ENCODE results near the gene RFTN2.
"Not testable (repeated sequence)": the region's sequence is repeated elsewhere in the genome, so short reads cannot be mapped to it uniquely, and the experiment has no call there.

RFTN2 gene

DNA sequence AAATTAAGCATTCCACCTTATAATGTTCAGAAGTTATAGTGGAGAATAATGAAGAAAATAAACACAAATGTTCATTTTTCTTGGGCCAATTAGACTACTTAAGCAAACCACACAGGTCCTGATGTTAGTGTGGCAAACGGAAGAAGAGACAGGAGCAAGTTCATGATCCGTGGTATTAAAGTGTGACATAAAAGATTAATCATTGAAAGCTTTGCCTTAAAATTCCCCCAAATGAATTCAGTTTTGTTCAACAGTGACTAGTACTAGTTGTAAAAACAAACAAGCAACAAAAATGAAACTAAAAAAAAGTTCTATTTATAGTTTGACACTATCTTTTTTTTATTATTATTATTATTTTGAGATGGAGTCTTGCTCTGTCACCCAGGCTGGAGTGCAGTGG, 73.7 kb downstream of the RFTN2 start:
- DNase-seq (ENCODE audit: low read depth) = no peak

DNA sequence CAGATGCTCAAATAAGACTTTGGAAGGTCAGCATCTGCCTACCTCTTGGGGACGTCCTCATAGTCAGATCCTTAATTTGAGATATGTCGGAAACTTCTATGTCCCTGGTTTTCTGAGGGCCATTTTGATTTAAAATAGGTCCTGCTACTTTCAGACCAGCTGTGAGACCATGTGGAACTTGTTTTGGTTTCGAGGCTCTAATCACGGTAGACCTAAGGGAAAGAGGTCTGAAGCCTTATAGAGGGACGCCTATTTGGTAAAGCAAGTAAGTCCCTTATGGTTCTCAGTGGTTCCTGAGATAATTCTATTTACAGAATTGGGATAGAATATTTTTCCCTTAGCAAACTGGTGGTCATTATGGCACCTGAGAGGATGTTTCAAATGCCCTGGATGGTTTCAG, 75.1 kb downstream of the RFTN2 start:
- DNase-seq (ENCODE audit: low read depth) = no peak

DNA sequence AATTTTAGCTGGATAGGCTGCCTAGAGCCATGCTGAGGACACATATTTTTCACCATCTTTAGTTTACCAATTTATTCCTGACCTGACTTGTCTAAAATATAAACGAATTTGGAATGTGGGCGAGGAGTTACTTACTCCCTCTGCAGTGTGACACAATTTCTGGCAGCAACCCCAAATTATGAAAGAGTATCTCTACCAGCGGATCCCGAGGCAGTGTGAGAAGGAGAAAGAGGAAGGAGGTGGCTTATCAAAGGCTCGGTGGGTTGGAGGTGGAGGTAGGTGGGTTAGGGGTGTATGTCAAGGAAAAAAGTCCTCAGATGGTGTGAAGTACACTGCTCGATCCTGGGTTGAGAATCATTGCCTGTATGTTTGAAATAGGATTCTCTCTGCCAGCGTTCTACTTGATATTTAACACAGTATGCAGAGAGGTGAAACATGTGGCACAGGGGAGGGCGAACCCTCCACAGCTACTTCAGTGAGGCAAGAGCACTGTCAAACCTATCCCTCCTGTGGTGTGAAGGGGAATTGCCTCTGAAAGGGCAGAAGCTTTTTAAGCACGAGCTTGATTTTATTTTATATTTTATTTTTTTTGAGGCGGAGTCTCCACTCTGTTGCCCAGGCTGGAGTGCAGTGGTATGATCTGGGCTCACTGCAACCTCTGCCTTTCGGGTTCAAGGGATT, 76.0 kb downstream of the RFTN2 start:
- DNase-seq (ENCODE audit: low read depth) = peak; percentile 2

DNA sequence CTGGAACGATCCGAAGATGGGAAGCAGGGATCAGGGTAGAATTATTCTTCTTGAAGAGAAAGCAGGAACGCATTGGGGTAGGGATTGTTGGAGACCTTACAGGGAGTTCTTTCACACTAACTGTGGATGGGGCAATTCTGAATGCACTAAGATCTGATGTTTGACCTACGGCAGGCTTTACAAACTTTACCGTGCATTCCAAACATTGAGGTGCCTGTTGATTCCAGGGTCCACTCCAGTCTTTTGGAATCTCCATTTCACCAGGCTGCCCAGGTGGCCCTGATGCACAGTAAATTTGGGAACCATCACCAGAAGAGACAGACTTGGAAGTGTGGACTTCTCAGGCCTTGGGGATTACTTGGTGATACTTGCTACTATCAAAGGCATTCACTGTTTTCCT, 76.9 kb downstream of the RFTN2 start:
- DNase-seq (ENCODE audit: low read depth) = no peak

DNA sequence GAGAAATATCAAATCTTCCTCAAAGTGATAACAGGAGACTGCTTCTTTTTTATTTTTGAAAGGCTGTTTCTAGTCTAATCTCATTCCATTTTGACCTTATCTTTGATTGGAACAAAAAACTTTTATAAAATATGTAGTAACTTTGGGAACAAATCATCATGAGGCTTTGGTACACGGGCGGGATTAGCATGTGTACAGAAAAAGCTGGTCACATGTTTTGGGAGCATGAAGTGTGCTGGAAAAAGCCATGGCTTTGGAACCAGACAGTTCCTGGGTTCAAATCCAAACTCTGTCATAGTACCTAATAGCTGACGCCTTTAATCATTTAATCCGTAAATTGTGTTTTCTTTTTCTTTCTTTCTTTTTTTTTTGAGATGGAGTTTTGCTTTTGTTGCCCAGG, 78.2 kb downstream of the RFTN2 start:
- DNase-seq (ENCODE audit: low read depth) = no peak

DNA sequence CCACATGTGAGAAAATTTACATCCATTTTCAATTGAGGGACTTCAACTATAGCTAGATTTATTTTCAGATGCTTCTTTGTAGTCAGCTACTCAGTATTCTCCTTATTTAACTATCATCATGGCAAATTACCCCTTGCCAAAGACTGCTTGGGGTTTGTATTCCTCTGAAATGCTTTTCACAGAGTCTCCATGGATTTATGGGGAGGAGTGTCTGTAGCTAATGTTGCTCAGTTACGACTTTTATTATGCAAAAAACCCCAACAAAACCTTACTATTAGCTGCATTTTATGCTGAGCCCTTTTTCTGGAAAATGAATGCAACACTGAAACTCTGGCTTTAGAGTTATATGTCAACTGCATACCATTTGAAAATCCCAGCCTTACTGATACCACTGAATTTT, 78.6 kb downstream of the RFTN2 start:
- no peak for DNase-seq (ENCODE audit: low read depth)

DNA sequence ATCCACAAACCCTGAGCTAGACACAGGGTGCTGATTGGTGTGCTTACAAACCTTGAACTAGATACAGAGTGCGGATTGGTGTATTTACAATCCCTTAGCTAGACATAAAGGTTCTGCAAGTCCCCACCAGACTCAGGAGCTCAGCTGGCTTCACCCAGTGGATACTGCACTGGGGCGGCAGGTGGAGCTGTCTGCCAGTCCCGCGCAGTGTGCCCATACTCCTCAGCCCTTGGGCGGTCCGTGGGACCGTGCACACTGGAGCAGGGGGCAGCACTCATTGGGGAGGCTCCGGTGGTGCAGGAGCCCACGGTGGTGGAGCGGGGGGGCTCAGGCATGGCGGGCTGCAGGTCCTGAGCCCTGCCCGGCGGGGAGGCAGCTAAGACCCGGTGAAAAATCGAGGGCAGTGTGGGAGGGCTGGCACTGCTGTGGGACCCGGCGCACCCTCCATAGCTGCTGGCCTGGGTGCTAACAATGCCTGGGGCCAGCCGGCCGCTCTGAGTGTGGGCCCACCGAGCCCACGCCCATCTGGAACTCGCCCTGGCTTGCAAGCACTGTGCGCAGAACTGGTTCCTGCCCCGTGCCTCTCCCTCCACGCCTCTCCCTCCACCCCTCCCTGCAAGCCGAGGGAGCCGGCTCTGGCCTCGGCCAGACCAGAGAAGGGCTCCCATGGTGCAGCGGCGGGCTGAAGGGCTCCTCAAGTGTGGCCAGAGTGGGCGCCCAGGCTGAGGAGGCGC, 83.9 kb downstream of the RFTN2 start:
- no peak for DNase-seq (ENCODE audit: low read depth)

DNA sequence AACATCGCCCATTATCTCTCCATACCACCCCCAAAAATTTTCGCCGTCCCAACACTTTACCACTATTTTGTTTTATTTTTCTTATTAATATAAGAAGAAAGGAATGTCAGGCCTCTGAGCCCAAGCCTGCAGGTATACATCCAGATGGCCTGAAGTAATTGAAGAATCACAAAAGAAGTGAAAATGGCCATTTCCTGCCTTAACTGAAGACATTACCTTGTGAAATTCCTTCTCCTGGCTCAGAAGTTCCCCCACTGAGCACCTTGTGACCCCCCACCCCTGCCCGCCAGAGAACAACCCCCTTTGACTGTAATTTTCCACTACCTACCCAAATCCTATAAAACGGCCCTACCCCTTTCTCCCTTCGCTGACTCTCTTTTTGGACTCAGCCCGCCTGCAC, 88.1 kb downstream of the RFTN2 start:
- DNase-seq (ENCODE audit: low read depth) = not testable (repeated sequence)

DNA sequence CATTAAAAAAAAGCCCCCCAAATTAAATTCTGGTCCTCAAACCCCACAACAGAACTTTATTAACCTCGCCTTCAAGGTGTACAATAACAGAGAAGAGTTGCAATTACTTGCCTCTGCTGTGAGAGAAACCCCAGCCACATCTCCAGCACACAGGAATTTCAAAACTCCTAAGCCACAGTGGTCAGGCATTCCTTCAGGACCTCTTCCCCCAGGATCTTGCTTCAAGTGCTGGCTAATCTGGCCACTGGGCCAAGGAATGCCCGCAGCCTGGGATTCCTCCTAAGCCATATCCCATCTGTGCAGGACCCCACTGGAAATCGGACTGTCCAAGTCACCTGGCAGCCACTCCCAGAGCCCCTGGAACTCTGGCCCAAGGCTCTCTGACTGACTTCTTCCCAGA, 95.2 kb downstream of the RFTN2 start:
- DNase-seq (ENCODE audit: low read depth) = not testable (repeated sequence)

DNA sequence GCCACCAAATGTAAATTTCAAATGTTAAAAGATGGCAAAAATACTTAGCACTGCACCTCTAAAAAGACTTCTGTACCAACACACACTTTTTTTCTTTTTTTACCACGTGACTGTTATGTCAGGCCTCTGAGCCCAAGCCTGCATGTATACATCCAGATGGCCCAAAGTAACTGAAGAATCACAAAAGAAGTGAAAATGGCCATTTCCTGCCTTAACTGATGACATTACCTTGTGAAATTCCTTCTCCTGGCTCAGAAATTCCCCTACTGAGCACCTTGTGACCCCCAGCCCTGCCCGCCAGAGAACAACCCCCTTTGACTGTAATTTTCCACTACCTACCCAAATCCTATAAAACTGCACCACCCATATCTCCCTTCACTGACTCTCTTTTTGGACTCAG, 97.1 kb downstream of the RFTN2 start:
- not testable (repeated sequence) for DNase-seq (ENCODE audit: low read depth)

DNA sequence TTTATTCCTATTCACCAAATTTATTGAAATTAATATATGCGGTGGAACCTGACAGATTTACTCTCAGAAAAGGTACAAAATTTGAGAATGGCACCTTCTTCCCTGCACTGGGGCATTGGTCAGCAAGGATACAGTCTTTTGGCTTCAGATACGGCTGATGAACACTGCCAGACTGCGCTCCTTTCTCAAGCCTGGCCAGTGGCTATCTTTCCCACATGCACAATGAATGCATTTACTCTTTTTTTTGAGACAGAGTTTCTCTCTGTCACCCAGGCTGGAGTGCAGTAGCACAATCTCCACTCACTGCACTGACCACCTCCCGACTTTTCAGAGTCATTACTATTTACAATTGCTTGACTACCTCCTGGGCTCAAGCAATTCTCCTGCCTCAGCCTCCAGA, 97.9 kb downstream of the RFTN2 start:
- DNase-seq (ENCODE audit: low read depth) = no peak

DNA sequence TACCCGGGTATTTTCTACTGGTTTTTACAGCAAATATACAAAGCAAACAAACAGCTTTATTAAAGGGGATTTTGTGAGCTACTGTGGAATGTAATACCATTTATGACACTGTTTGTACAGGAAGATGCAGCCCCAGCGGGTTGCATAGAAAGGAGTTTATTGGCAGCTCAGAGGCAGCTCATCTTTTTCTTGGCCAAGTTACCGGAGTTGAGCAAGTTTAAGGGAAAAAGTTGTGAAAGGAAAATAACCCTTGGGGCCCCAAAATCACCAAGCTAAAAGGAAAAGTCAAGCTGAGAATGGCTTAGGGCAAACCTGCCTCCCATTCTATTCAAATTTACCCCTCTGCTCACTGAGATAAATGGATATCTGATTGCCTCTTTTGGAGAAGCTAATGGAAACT, 98.8 kb downstream of the RFTN2 start:
- no peak for DNase-seq (ENCODE audit: low read depth)

DNA sequence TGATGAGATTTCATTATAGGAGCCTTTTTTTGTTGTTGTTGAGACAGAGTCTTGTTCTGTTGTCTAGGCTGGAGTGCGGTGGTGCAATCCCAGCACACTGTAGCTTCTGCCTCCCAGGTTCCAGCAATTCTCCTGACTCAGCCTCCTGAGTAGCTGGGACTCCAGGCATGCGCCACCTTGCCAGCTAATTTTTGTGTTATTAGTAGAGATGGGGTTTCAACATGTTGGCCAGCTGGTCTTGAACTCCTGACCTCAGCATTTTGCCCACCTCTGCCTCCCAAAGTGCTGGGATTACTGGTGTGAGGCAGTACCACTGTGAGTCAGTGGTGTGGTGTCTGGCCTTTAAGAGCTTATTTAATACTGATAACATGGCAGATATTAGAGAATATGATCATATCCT, 99.4 kb downstream of the RFTN2 start:
- no peak for DNase-seq (ENCODE audit: low read depth)

DNA sequence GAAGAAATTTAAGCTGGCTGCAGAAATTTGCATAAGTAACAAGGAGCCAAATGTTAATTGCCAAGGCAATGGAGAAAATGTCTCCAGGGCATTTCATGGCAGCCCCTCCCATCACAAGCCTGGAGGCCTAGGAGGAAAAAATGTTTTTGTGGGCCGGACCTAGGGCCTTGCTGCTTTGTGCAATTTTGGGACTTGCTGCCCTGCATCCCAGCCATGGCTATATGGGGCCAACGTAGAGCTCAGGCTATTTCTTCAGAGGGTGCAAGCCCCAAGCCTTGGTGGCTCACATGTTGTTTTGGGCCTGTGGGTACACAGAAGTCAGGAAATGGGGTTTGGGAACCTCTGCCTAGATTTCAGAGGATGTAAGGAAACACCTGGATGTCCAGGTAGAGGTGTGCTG, 101.8 kb downstream of the RFTN2 start:
- no peak for DNase-seq (ENCODE audit: low read depth)

DNA sequence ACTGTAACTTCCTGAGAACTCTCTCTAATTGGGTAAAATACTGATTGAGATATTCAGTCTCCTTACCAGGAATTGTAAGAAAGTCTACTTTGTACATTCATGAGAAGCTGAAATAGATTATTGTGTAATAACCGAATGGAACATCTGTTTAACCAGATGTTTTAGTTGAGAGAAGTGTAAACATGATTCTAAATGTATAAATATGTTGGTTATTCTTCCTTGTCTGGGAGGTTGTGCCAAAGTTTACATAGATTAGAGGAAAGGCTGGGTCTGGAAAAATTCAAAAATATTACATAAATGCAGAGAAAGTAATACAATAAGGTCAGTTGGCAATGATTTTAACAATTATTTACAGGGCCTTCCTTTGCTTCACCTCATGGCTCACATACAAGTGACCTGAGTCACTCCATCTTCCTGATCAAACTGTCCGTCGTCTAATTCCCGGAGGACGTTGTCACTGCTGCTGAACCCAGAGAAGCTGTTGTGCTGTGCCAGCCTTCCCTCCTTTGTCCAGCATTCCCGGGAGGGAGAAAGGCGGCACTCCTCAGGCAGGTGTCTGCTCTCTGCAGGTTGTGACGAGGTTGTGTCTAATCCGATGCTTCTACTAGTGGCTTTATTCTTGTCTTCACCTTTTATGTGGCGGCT, 103.6 kb downstream of the RFTN2 start:
- no peak for DNase-seq (ENCODE audit: low read depth)

DNA sequence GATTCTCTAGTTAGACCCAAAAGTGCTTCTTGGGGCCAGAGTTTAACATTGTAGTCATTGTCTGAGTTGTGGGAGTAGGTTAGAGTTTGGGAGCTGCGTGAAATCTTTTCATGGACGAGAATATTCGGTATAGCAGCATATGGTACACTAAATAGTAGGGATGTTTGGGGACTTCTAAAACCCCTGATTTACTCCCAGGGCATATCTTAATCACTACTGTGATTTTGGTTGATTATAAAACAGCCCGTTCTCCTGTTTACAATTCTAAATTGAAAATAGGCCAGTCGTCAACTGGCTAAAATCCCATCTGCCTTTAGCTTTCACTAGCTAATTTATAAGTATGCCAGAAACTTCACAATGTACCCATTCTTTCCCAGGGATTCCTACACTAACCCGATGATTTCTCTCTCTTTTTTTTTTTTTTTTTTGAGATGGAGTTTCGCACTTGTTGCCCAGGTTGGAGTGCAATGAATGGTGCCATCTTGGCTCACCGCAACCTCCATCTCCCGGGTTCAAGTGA, 115.2 kb downstream of the RFTN2 start:
- DNase-seq (ENCODE audit: low read depth) = no peak

DNA sequence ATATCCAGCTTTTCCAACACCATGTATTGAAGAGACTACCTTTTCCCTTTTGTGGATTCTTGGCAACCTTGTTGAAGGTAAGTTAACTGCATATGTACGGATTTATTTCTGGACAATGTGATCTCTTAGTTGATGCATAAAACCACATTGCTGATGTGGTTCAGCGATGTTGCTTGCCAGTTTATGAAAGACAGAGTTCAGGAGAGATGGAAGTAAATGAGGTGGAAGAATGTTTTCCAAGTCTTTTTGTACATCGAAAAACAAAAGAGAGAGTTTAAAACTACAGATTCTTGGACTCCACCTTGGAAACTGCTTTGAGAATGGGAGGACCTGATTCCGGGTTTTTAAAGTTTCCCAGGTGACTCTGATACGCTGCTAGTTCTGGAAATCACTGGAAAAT, 115.7 kb downstream of the RFTN2 start:
- no peak for DNase-seq (ENCODE audit: low read depth)

DNA sequence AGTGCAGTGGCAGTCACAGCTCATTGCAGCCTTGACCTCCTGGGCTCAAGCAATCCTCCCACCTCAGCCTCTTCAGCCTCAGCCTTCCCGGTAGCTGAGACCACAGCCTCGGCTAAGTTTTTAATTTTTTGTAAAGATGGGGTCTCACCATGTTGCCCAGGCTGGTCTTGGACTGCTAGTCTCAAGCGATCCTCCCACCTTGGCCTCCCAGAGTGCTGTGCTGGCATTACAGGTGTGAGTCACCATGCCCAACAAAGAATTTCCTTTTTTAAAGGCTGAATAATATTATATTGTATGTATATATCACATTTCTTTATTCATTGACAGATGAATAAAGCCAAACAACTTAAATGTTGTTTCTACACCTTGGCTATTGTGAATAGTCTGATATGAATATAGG, 117.0 kb downstream of the RFTN2 start:
- no peak for DNase-seq (ENCODE audit: low read depth)

DNA sequence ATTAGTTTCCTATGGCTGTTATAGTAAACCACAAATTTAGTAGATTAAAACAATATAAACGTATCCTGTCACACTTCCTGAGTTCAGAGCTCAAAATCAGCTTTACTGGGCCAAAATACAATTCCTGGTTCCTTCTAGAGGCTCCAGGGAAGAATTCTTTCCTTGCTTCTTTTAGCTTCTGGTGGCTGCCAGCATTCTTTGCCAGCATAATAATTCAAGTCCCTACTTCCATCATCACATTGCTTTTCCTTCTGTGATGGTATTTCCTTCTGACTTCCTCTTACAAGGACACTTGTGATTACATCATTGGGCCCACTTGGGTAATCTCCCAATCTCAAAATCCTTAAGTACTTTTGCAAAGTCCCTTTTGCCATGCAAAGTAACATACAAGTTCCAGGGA, 118.9 kb downstream of the RFTN2 start:
- no peak for DNase-seq (ENCODE audit: low read depth)

DNA sequence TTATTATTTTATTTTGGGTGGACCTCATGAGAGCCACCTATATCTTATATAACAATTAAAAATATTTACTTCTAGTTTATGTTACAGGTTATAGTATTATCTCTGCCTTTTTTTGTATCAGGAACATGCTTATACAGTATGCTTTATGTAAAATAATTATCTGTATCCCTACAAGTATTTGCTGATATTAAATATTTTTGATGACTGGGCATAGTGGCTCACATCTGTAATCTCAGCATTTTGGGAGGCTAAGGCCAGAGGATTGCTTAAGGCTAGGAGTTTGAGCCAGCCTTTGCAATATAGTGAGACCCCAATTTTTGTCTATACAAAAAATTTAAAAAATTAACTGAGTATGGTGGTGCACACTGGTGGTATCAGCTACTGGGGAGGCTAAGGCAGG, 119.9 kb downstream of the RFTN2 start:
- no peak for DNase-seq (ENCODE audit: low read depth)

DNA sequence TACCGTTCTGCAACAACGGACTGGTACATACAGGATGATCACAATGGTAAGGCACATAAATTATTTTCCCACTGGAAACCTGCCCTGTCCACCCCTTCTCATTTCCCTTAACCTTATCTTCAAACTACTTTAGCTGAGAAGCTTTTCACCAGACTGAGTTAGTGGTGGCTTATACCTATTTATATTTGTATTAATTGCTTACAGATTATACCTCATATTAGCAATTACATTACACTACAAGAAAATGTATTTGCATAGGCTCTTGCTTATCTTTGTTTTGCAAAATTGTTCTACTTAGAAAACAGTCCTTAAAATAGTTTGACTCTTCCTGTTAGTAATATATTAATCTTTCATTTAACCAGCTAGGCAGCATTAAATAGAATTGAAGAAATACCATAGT, 124.1 kb downstream of the RFTN2 start:
- DNase-seq (ENCODE audit: low read depth) = not testable (repeated sequence)

DNA sequence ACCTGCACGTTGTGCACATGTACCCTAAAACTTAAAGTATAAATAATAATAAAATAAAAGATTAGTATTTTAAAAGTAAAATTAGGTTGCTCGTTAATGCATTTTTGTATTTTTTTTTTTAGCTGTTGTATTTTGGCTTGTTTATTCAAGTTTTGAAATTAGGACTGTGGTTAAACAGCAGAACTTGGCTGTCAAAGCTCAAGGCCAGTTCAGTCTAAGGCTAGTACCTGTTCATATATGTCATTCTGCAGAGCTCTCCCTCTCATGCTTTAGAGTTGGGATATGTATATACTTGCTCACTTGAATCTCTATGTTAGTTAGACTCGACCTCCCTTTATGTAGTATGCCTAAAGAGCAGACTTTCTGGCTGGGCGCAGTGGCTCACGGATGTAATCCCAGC, 126.8 kb downstream of the RFTN2 start:
- DNase-seq (ENCODE audit: low read depth) = no peak

Measured in T follicular helper cell (primary cell).